Activated CD4-positive, alpha-beta memory T cell treated with anti-CD3 and anti-CD28 coated beads for 36 hours (primary cell): ENCODE data around the gene COX7A2. TPM values are rescaled to one million over a fixed set of nuclear protein-coding genes. Genes with fewer than 3 reads are reported as not detected.
A peak's percentile ranks its signal among the peaks of the same experiment; 100 is the strongest.

Source experiments
- CTCF ChIA-PET: fragments of 350-600 bp; sonication (Branson Sonifier 250); formaldehyde crosslinking; loops from one replicate; lab custom pipeline; 2021; ENCODE audit warnings: antibody characterized with exemption, inconsistent platforms; lab: Charles Lee
- POLR2A ChIA-PET: fragments of 350-600 bp; sonication (Branson Sonifier 250); formaldehyde crosslinking; loops from one replicate; lab custom pipeline; 2021; ENCODE audit warnings: antibody characterized with exemption; lab: Charles Lee
- DNase-seq: peaks from one replicate; pipeline ENCODE4 v3.0.0-alpha.2; 2020
- H3K27ac Mint-ChIP-seq: one replicate; pipeline ENCODE4 v1.8.0; 2021; ENCODE audit warnings: mixed read lengths
- H3K27me3 Mint-ChIP-seq: one replicate; pipeline ENCODE4 v1.8.0; 2021; ENCODE audit warnings: mixed read lengths
- H3K36me3 Mint-ChIP-seq: one replicate; pipeline ENCODE4 v1.8.0; 2021; ENCODE audit warnings: mixed read lengths
- H3K4me1 Mint-ChIP-seq: one replicate; pipeline ENCODE4 v1.8.0; 2021; ENCODE audit warnings: low read depth, mixed read lengths
- H3K4me3 Mint-ChIP-seq: one replicate; pipeline ENCODE4 v1.8.0; 2021; ENCODE audit warnings: mild to moderate bottlenecking, mixed read lengths
- H3K9me3 Mint-ChIP-seq: one replicate; pipeline ENCODE4 v1.8.0; 2021; ENCODE audit warnings: mixed read lengths
- intact Hi-C: fragments of 100-400 bp; cut with micrococcal nuclease; formaldehyde crosslinking; loops from one replicate; pipeline ENCODE4 v1.15.1; 2023
- total RNA-seq, 2 experiments: library from RNA; stranded (reverse); gene quantifications; one replicate each; pipeline ENCODE4 v1.2.3, GENCODE V29; 2021

The COX7A2 gene
- total RNA-seq, 2 experiments from 2014 or later, result 564 to 566 TPM

- no peak for DNase-seq
- intact Hi-C loops, result no loop called here
- H3K27ac Mint-ChIP-seq, result no peak overlapping the region
- no peak overlapping the region for H3K4me3 Mint-ChIP-seq
- POLR2A ChIA-PET, result interaction anchor here (0.5 to 1.1 kb wide), 2 partner anchors 9 to 1361 kb away, joined by 3 read pairs; no protein-coding TSS in a partner anchor
- H3K9me3 Mint-ChIP-seq, result no peaks in the 10 kb centered on the region
- no peaks in the 10 kb centered on the region for H3K36me3 Mint-ChIP-seq
- CTCF ChIA-PET, result interaction anchor here (1.0 to 2.7 kb wide), 4 partner anchors 8 to 1484 kb away, joined by 3 to 17 read pairs (median 7); no protein-coding TSS in a partner anchor
- H3K27me3 Mint-ChIP-seq, result peaks cover 17% of the 10 kb centered on the region
- peaks cover 7% of the 10 kb centered on the region for H3K4me1 Mint-ChIP-seq
Measured at GRCh38 chr6:75217193-75217592, 26.4 kb downstream of the COX7A2 start.

GRCh38 chr6:75215291-75215690 is 28.3 kb downstream of the COX7A2 start:
- Mint-ChIP-seq H3K36me3 (no peaks in the 10 kb centered on the region), H3K27ac (no peak overlapping the region), H3K9me3 (no peaks in the 10 kb centered on the region), H3K4me1 (peaks cover 7% of the 10 kb centered on the region), H3K4me3 (no peak overlapping the region), H3K27me3 (peaks cover 24% of the 10 kb centered on the region)
- ChIA-PET CTCF (interaction anchor here (2.7 kb wide), 1 partner anchor 11 kb away, joined by 11 read pairs; no protein-coding TSS in a partner anchor), POLR2A (no interaction called here)
- intact Hi-C loops, result no loop called here
- DNase-seq, result no peak

- Mint-ChIP-seq H3K4me3 (no peak overlapping the region), H3K9me3 (no peaks in the 10 kb centered on the region), H3K27me3 (peaks cover 28% of the 10 kb centered on the region), H3K27ac (no peak overlapping the region), H3K4me1 (peaks cover 11% of the 10 kb centered on the region), H3K36me3 (no peaks in the 10 kb centered on the region)
- intact Hi-C loops, result loop anchor here (2.0 kb wide), 1 partner anchor 313 kb away; no protein-coding TSS in a partner anchor
- CTCF ChIA-PET, result interaction anchor here (0.6 to 1.0 kb wide), 2 partner anchors 10 to 1386 kb away, joined by 6 read pairs; no protein-coding TSS in a partner anchor
- DNase-seq, result no peak
- POLR2A ChIA-PET, result no interaction called here
Measured at GRCh38 chr6:75213732-75214131, 29.9 kb downstream of the COX7A2 start.

GRCh38 chr6:75213112-75213511 is 30.5 kb downstream of the COX7A2 start:
- ChIA-PET CTCF (interaction anchor here (0.6 to 1.0 kb wide), 2 partner anchors 9 to 1385 kb away, joined by 6 read pairs; no protein-coding TSS in a partner anchor), POLR2A (interaction anchor here (0.5 kb wide), 1 partner anchor 71 kb away, joined by 5 read pairs; no protein-coding TSS in a partner anchor)
- H3K27me3 Mint-ChIP-seq, result peaks cover 33% of the 10 kb centered on the region

GRCh38 chr6:75211920-75212590 is 31.5 kb downstream of the COX7A2 start:
- no peak for DNase-seq
- H3K36me3 Mint-ChIP-seq, result no peaks in the 10 kb centered on the region
- CTCF ChIA-PET, result interaction anchor here (0.7 to 10.7 kb wide), 17 partner anchors 8 to 1536 kb away, joined by 3 to 169 read pairs (median 4); no protein-coding TSS in a partner anchor
- H3K27ac Mint-ChIP-seq, result no peak overlapping the region
- H3K9me3 Mint-ChIP-seq, result no peaks in the 10 kb centered on the region
- H3K27me3 Mint-ChIP-seq, result peaks cover 39% of the 10 kb centered on the region
- intact Hi-C loops, result loop anchor here (1.0 to 2.0 kb wide), 2 partner anchors 315 to 1357 kb away; no protein-coding TSS in a partner anchor
- H3K4me1 Mint-ChIP-seq, result peaks cover 20% of the 10 kb centered on the region
- H3K4me3 Mint-ChIP-seq, result no peak overlapping the region
- POLR2A ChIA-PET, result no interaction called here

More at GRCh38 chr6:75213112-75213511, 30.5 kb downstream of the COX7A2 start:
- Mint-ChIP-seq H3K4me1 (peaks cover 17% of the 10 kb centered on the region), H3K27ac (no peak overlapping the region), H3K9me3 (no peaks in the 10 kb centered on the region), H3K36me3 (no peaks in the 10 kb centered on the region), H3K4me3 (no peak overlapping the region)
- DNase-seq, result no peak
- intact Hi-C loops, result loop anchor here (2.0 kb wide), 1 partner anchor 314 kb away; no protein-coding TSS in a partner anchor

- ChIA-PET POLR2A (no interaction called here), CTCF (interaction anchor here (0.7 to 10.7 kb wide), 26 partner anchors 8 to 1539 kb away, joined by 3 to 169 read pairs (median 4); no protein-coding TSS in a partner anchor)
- peaks cover 28% of the 10 kb centered on the region for H3K4me1 Mint-ChIP-seq
- peaks cover 46% of the 10 kb centered on the region for H3K27me3 Mint-ChIP-seq
- no peaks in the 10 kb centered on the region for H3K36me3 Mint-ChIP-seq
- intact Hi-C loops, result loop anchor here (1.0 kb wide), 1 partner anchor 1356 kb away; no protein-coding TSS in a partner anchor
- H3K9me3 Mint-ChIP-seq, result no peaks in the 10 kb centered on the region
- DNase-seq, result peak; percentile 25
- no peak overlapping the region for H3K4me3 Mint-ChIP-seq
- no peak overlapping the region for H3K27ac Mint-ChIP-seq
Measured at GRCh38 chr6:75210885-75211739, 32.5 kb downstream of the COX7A2 start.

- Mint-ChIP-seq H3K36me3 (no peaks in the 10 kb centered on the region), H3K27ac (no peak overlapping the region), H3K4me1 (peaks cover 44% of the 10 kb centered on the region), H3K4me3 (no peak overlapping the region), H3K9me3 (no peaks in the 10 kb centered on the region), H3K27me3 (peaks cover 57% of the 10 kb centered on the region)
- no peak for DNase-seq
- ChIA-PET POLR2A (interaction anchor here (0.9 kb wide), 1 partner anchor 61 kb away, joined by 4 read pairs; no protein-coding TSS in a partner anchor), CTCF (interaction anchor here (0.6 to 10.7 kb wide), 56 partner anchors 8 to 1617 kb away, joined by 3 to 169 read pairs (median 4); partner anchors contain the start of gene COX7A2)
- intact Hi-C loops, result loop anchor here (1.0 to 10.0 kb wide), 5 partner anchors 634 to 1532 kb away; no protein-coding TSS in a partner anchor
Measured at GRCh38 chr6:75209184-75209723, 34.3 kb downstream of the COX7A2 start.

GRCh38 chr6:75208298-75209183 is 35.1 kb downstream of the COX7A2 start:
- Mint-ChIP-seq H3K4me3 (peak overlapping the region; percentile 49), H3K4me1 (peaks cover 47% of the 10 kb centered on the region), H3K36me3 (no peaks in the 10 kb centered on the region), H3K9me3 (no peaks in the 10 kb centered on the region), H3K27ac (no peak overlapping the region), H3K27me3 (peaks cover 64% of the 10 kb centered on the region)
- ChIA-PET CTCF (interaction anchor here (0.5 to 10.7 kb wide), 61 partner anchors 8 to 1616 kb away, joined by 3 to 169 read pairs (median 4); partner anchors contain the start of gene COX7A2), POLR2A (interaction anchor here (0.9 to 1.2 kb wide), 2 partner anchors 9 to 61 kb away, joined by 3 to 4 read pairs; no protein-coding TSS in a partner anchor)
- intact Hi-C loops, result loop anchor here (1.0 to 10.0 kb wide), 5 partner anchors 634 to 1531 kb away; no protein-coding TSS in a partner anchor
- peak; percentile 89 for DNase-seq

- CTCF ChIA-PET, result interaction anchor here (1.5 to 10.7 kb wide), 4 partner anchors 1115 to 1478 kb away, joined by 3 to 169 read pairs (median 75); no protein-coding TSS in a partner anchor
- H3K4me1 Mint-ChIP-seq, result peaks cover 53% of the 10 kb centered on the region
- H3K27ac Mint-ChIP-seq, result no peak overlapping the region
- no peaks in the 10 kb centered on the region for H3K9me3 Mint-ChIP-seq
- intact Hi-C loops, result loop anchor here (5.0 to 10.0 kb wide), 2 partner anchors 632 to 1529 kb away; no protein-coding TSS in a partner anchor
- peak overlapping the region; percentile 35 for H3K4me3 Mint-ChIP-seq
- H3K27me3 Mint-ChIP-seq, result peaks cover 74% of the 10 kb centered on the region
- DNase-seq, result no peak
- POLR2A ChIA-PET, result no interaction called here
- H3K36me3 Mint-ChIP-seq, result no peaks in the 10 kb centered on the region
Measured at GRCh38 chr6:75206576-75207342, 36.8 kb downstream of the COX7A2 start.
